Measurements from ENCODE around the gene SLC44A1.

GRCh38 chr9:105290418-105290817 is 46.0 kb downstream of the SLC44A1 start:
- TF ChIP-seq POLR2A (IDR thresholded peaks at IDR 0.05) (no peak), CTCF (IDR thresholded peaks at IDR 0.05) (no peak), POLR2AphosphoS5 (IDR thresholded peaks at IDR 0.05) (no peak)

Measured in upper lobe of left lung (tissue), 4 donors.